K562 (cell line): ENCODE data around the gene C2CD2L. TPM values are rescaled to one million over a fixed set of nuclear protein-coding genes. Genes with fewer than 3 reads are reported as not detected.
A peak's percentile ranks its signal among the peaks of the same experiment; 100 is the strongest.

Experiments
- AFF1 ChIP-seq, 2 experiments: fragments of 450-650 bp; IDR thresholded peaks; 2 replicates each; pipeline ENCODE4 v1.6.1; 2018; ENCODE audit warnings: mild to moderate bottlenecking in 2 of 2, low read depth in 1 of 2; ENCODE audit not compliant: partially characterized antibody in 2 of 2
- ATF2 ChIP-seq: sonication (generic); formaldehyde crosslinking; IDR thresholded peaks from 2 replicates; pipeline ENCODE4 v1.8.1; 2022; ENCODE audit warnings: missing genetic modification reagents
- CBFA2T2 ChIP-seq: fragments of 450-650 bp; conservative IDR thresholded peaks from 2 replicates; pipeline ENCODE4 v1.6.1; 2017; ENCODE audit warnings: mild to moderate bottlenecking
- CREM ChIP-seq: IDR thresholded peaks from 2 replicates; pipeline ENCODE4 v1.6.1; 2014; ENCODE audit warnings: antibody characterized with exemption, low read depth
- EP400 ChIP-seq: fragments of 450-650 bp; IDR thresholded peaks from 2 replicates; pipeline ENCODE4 v1.6.1; 2017; ENCODE audit warnings: antibody characterized with exemption, mild to moderate bottlenecking, moderate library complexity
- GATAD2B ChIP-seq: fragments of 450-650 bp; IDR thresholded peaks from 2 replicates; pipeline ENCODE4 v1.6.1; 2017; ENCODE audit warnings: mild to moderate bottlenecking, borderline replicate concordance
- HES1 ChIP-seq: fragments of 450-650 bp; IDR thresholded peaks from 2 replicates; pipeline ENCODE4 v1.6.1; 2016; ENCODE audit warnings: low read depth, mild to moderate bottlenecking, moderate library complexity
- HNRNPL ChIP-seq: fragments of 200-400 bp; formaldehyde crosslinking; IDR thresholded peaks from 2 replicates; pipeline ENCODE4 v1.6.1; 2017; ENCODE audit warnings: low read depth, mild to moderate bottlenecking, low read length
- JUN ChIP-seq, 2 experiments: sonication (generic) in 1 of 2; formaldehyde crosslinking in 1 of 2; IDR thresholded peaks; 2 replicates each; pipeline versions ENCODE4 v1.6.1 to v1.8.0; 2012 to 2022; ENCODE audit warnings: borderline replicate concordance in 2 of 2, mild to moderate bottlenecking in 2 of 2, improper control_type of control experiment in 1 of 2, low read depth in 1 of 2, low read length in 1 of 2, missing genetic modification reagents in 1 of 2
- RBM25 ChIP-seq: fragments of 200-400 bp; formaldehyde crosslinking; IDR thresholded peaks from 2 replicates; pipeline ENCODE4 v1.6.1; 2018; ENCODE audit warnings: low read length, low read depth, moderate library complexity; ENCODE audit not compliant: severe bottlenecking
- TFE3 ChIP-seq: fragments of 450-650 bp; formaldehyde crosslinking; IDR thresholded peaks from 2 replicates; pipeline ENCODE4 v1.4.0; 2020; ENCODE audit warnings: mild to moderate bottlenecking, mixed read lengths
- UBTF ChIP-seq, 2 experiments: IDR thresholded peaks; 2 replicates each; pipeline ENCODE4 v1.6.1; 2012; ENCODE audit warnings: improper control_type of control experiment in 2 of 2, low read depth in 2 of 2, low read length in 2 of 2, borderline replicate concordance in 1 of 2
- ZBTB12 ChIP-seq: fragments of 250-450 bp; sonication (Bioruptor Pico); IDR thresholded peaks from 2 replicates; pipeline ENCODE4 v1.4.0; 2020
- ZNF23 ChIP-seq: fragments of 250-450 bp; sonication (Bioruptor Pico); IDR thresholded peaks from 2 replicates; pipeline ENCODE4 v1.4.0; 2020; ENCODE audit warnings: mild to moderate bottlenecking
- polyA plus RNA-seq, 8 experiments: library from polyadenylated mRNA; depleted of rRNA in 4 of 8; stranded (reverse) in 5 of 8; unstranded in 3 of 8; fragments of >200 nt; fragmentation: Nextera tagmentation in 2 of 8; fragmentation: Illumina TruSeq in 1 of 8; extraction: Ambion mirVana in 2 of 8; extraction: Trizol in 1 of 8; gene quantifications; 2 replicates each; pipeline versions ENCODE4 v1.2.1 to v1.2.3, GENCODE V29; 2011 to 2014; ENCODE audit warnings: inconsistent platforms in 1 of 8, missing spikeins in 1 of 8
- total RNA-seq, 7 experiments: library from RNA; depleted of rRNA in 6 of 7; stranded (reverse); fragments of >200 nt in 6 of 7; fragmentation: Illumina TruSeq in 2 of 7; extraction: Trizol in 2 of 7; gene quantifications; 2 replicates each; pipeline versions ENCODE4 v1.2.1 to v1.2.3, GENCODE V29; 2011 to 2021; ENCODE audit warnings: low replicate concordance in 1 of 7

The C2CD2L gene
- total and polyA plus RNA-seq, 9 of the 15 experiments (the other 6 are each of a cell fraction or from before 2014, with no cell fraction given), result 0.66 to 41.2 (median 14.8) TPM

DNA sequence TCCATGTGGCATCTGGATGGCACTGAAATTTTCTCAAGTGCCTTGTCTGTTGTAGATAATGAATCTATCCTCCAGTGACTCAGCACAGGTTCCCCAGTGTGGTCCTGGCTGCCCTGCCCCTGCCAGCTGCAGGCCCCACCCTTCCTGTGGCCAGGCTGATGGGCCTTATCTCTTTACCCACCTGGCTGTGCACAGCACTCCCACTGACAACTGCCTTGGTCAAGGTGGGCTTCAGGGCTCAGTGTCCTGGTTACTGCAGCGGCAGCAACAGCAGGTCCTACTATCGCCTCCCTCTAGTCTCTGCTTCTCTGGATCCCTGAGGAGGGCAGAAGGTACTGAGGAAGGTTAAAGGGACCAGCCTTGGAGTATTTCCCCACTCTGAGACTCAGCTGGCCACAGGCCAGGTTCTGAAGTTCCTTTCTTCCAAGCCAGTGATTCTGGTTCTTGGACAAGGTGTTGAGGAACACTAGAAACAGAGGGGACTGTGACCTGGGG, 19.4 kb upstream of the C2CD2L start (continued):
- TF ChIP-seq CREM, result peak; percentile 87
- no peak for TF ChIP-seq ZBTB12 (CRISPR knock-in tag)
- peak; percentile 61 to 87 for TF ChIP-seq AFF1 (IDR thresholded peaks at IDR 0.05; ENCODE audit: low read depth in 1 of 2, partially characterized antibody in 2 of 2)
- peak; percentile 97; the same call in 1 of the 2 replicates for TF ChIP-seq GATAD2B
- no peak for TF ChIP-seq RBM25
- TF ChIP-seq EP400, result peak; percentile 69
- peak; percentile 99 for TF ChIP-seq CBFA2T2
- peak; percentile 62; the same call in 1 of the 2 replicates for TF ChIP-seq JUN (IDR thresholded peaks at IDR 0.05; ENCODE audit: borderline replicate concordance, low read depth, low read length)
- TF ChIP-seq JUN (CRISPR knock-in tag; IDR thresholded peaks at IDR 0.05; ENCODE audit: borderline replicate concordance), result no peak
- peak in 1 of 2 experiments; percentile 77; a peak in 1 of 4 replicates for TF ChIP-seq UBTF (IDR thresholded peaks at IDR 0.05; ENCODE audit: borderline replicate concordance in 1 of 2, low read depth in 2 of 2, low read length in 2 of 2)
- no peak for TF ChIP-seq ZNF23
- no peak for TF ChIP-seq TFE3 (CRISPR knock-in tag)
- no peak; the same call in 1 of the 2 replicates for TF ChIP-seq HNRNPL
- peak; percentile 76 for TF ChIP-seq HES1
- TF ChIP-seq ATF2 (CRISPR knock-in tag), result no peak
